Pulmonary artery endothelial cell (primary cell): ENCODE measurements around the gene GCH1. TPM values are rescaled to one million over a fixed set of nuclear protein-coding genes. Genes with fewer than 3 reads are reported as not detected.
"Not testable (repeated sequence)": the region's sequence is repeated elsewhere in the genome, so short reads cannot be mapped to it uniquely, and the experiment has no call there.

Experiments used
- DNase-seq: peaks from one replicate; pipeline ENCODE4 v3.0.0-alpha.2; 2011; ENCODE audit warnings: low read depth, low spot score
- total RNA-seq: library from RNA; depleted of rRNA; stranded (reverse); fragments of >200 nt; gene quantifications from 2 replicates; pipeline ENCODE4 v1.2.3, GENCODE V29; 2014

The GCH1 gene
- total RNA-seq, 1 donor from 2014 or later: 4.4 TPM

DNA sequence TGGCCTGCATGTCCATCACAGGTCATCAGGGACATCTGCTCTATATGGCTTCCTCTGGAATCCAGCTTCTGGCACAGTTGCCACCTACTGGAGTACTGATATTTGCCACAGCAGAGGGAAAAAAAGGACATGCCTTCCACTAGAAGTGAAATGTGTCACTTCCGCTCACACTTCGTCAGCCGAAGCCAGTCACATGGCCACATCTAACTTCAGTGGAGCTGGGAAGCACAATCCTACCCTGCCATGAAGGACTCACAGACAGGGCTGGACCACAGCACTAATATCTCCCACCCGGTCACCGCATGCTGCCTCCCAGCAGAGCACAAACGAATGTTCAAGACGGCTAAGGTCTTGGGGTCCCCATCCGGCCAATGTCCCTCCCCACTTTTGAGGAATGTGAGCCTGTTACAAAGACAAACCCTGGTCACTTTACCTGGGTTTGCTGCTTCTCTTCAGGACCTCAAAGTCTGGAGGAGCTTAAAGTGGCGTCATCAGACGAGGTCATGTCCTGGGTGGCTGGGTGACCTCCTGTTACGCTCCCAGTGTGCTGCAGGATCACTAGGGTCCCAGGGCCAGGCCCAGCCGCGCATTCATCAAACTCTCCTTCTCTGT, 98.6 kb downstream of the GCH1 start:
- DNase-seq: no peak

DNA sequence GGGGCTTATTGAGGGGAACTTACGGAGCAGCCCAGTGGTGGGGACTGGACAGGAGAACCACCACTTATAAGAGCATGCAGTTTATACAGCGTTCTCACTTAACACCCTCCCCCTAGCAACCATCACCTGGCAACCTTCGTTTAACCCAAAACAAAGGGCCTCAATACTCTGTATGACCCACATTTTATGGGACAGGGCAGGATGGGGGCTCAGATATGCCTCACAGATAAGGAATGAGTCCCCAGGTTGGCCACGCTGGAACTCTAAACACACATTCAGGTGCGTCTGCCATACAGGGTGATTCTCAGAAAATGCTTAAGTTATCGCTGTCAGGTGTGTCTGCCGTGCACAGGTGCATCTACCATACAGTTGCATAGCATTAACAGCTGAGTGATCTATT, 99.2 kb downstream of the GCH1 start:
- no peak for DNase-seq

DNA sequence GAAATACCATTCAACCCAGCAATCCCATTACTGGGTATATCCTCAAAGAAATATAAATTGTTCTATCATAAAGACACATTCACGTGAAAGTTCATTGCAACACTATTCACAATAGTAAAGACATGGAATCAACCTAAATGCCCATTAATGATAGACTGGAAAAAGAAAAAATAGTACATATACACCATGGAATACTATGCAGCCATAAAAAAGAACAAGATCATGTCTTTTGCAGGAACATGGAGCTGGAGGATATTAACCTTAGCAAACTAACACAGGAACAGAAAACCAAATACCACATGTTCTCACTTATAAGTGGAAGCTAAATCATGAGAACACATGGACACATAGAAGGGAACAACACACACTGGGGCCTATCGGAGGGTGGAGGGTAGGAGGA, 101.1 kb downstream of the GCH1 start:
- DNase-seq: not testable (repeated sequence)

DNA sequence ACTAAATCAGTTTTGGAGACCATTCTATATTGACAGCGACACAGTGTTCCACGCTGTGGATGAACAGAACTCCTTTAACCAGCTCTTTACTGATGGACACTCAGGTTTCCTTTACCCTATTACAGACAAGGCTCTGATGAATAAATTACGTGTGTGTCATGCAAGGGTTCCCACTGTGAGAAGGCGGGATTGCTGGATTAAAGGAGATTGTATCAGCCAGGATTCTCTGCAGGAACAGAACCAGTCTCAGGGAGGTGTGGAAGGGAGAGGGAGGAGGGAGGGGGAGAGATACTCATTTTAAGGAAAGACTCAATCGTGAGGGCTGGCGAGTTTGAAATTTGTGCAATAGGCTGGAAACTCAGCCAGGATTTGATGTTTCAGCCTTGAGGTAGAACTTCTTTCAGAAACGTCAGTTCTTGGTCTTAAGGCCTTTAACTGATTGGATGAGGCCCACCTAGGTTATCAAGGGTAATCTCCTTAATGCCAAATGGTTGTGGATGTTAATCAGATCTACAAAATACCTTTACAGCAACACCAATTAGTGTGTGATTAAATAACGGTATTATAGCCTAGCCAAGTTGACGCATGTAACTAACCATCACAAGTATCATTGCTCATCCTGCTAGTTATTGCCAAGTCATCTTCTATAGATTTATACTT, 104.0 kb downstream of the GCH1 start:
- DNase-seq: no peak

DNA sequence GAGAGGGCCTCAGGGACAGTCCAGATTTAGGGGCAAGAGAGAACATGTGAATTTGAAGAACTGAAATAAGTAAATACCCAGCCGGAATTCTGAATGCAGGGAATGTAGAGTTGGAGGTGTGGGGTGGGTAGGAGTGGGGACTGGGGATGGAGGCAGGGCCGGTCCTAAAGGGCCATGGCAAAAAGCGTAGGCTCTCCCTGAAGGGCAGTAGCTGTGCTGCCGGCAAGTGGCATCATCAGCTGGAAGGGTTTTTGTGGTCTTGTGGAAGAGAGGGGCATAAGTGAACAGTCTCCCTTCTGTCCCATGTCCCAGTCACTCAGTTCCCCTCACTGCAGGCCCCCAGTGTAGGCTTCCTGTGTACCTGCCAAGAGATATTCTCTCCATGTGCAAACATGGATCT, 104.6 kb downstream of the GCH1 start:
- no peak for DNase-seq

DNA sequence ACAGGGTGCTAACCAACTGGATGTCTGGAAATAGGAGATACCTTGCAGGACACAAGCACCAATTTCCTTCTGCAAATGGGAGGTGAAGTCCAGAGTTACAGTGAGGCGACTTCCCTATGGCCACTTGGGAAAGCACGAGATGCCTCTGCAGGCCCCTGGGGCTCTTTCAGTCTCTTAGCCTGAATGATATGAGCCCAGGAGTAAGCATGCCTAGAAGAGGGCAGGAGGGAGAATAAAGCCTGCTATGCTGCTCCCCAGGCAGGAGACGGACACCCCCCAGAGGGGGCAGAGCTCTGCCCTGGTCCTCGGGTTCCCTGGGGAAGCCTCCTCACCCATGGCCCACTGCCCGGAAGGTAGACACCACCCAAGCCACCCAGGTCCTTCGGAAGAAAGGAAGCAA, 105.1 kb downstream of the GCH1 start:
- no peak for DNase-seq

DNA sequence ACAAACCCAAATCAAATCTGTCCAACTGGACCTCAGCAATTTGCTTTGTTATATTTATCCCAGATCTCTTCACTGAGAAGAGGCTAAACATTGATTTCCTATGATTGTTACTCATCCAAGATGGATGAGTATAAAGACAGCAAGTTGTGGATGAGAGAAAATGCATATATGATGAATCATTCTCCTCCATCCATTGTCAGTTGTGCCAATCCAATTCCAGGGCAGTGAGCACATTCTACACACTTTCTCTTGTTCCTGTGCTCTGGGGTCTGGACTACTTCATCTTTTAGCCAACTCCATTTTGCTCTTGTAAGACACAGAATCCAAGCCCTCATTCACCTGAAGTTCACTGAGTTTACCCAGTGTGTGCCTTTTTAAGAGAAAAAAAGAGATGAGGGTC, 105.7 kb downstream of the GCH1 start:
- DNase-seq: no peak

DNA sequence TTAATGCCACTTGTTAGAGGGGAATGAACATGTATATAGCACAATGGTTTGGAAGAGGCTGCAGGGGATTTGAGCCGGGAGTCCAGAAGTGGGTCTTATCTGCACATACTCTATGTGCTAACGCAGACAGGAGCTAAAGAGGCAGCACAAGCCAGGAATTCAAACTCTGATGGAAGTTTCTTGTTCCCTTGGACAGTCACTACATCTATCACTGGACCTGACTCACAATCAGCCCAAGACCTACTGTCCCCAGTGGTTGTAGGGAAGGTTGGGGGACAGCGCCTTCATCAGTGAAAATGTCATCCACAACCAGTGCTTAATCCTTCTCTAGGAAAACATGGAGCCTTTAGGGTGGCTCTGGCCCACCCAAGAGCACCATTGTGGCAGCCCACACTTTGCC, 107.8 kb downstream of the GCH1 start:
- DNase-seq: no peak

DNA sequence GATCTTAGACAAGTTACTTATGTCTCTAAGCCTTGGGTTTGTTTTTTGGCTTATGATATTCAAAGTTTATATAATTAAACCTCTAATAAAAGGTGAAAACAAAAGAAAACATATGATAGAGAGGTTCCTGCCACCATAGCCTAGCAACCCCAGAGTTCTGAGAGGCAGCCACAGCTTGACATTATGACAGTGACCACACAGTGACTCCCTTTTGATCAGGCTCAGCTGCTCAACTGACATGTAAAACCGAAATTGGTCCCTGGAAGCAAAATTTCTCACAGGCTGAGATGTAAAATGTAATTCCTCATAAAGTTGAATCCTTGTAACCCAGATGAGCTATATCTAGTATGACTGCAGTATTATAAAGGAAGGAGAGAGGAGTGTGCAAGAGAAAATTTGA, 108.5 kb downstream of the GCH1 start:
- DNase-seq: no peak

DNA sequence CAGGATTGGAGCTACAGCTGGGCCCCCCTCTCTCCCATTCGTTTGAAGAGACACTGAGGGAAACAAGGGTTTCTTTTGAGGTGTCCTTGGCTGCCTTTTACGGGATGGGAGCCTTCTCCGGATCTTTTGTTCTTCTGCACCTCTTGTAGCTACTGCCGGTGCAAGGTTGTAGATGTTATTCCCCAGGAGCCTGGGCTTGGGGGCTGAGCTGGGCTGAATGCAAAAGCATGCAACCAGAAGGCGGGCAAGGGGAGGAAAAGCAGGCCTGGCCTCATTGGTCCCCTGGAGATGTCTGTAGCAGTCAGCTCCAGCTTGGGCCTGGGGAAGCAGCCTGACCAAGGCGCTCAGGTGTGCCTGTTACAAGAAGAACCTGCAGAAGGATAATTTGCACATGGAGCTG, 110.3 kb downstream of the GCH1 start:
- no peak for DNase-seq

Other genes starting within 250 kb of the GCH1 start
- 18.0 and 27.6 TPM in 2 replicates for gene WDHD1, start 124.3 kb upstream of the GCH1 start, total RNA-seq
- 18.1 and 29.4 TPM in 2 replicates for gene SOCS4, start 124.4 kb upstream of the GCH1 start, total RNA-seq
- gene MAPK1IP1L, start 148.8 kb upstream of the GCH1 start, total RNA-seq: 22.9 and 23.7 TPM in 2 replicates
- 48.6 and 60.1 TPM in 2 replicates for gene LGALS3, start 226.4 kb upstream of the GCH1 start, total RNA-seq